Measurements from ENCODE around the gene TWIST1. TPM values are rescaled to one million over a fixed set of nuclear protein-coding genes. Genes with fewer than 3 reads are reported as not detected.

The TWIST1 gene
- total and polyA plus RNA-seq, 8 donors: 0.20 to 0.67 (median 0.38) TPM; not detected in 1

DNA sequence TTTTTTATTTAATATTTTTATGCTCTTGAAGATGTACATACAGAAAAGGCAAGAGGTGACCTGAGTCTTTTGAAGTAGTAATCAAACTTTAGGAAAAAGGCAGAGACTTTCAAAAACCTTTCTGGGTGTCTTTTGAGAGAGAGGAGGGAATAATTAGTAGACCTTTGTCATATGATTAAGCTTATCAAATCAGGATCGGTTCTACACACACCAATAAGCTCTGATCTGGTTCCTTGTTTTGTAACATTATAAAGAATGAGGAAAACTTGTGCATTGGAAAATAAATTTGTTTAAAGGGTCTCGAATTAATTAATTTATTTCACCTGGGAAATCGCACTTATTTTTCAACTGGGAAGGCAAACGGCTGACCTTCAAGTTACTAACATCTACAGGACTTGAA lies 11.9 kb downstream of the TWIST1 start:
- Histone ChIP-seq H3K9me3 (no peaks in the 10 kb centered on the region), H3K4me3 (no peak overlapping the region), H3K27ac (no peak overlapping the region), H3K4me1 (peaks cover 5 to 14% of the 10 kb centered on the region in 2 donors), H3K36me3 (no peaks in the 10 kb centered on the region), H3K27me3 (peaks cover 73 to 100% of the 10 kb centered on the region in 2 donors)
- DNase-seq: no peak
- no peak for ATAC-seq
- intact Hi-C loops (cut with DNase I): no loop called here
- TF ChIP-seq, protein P1, sequence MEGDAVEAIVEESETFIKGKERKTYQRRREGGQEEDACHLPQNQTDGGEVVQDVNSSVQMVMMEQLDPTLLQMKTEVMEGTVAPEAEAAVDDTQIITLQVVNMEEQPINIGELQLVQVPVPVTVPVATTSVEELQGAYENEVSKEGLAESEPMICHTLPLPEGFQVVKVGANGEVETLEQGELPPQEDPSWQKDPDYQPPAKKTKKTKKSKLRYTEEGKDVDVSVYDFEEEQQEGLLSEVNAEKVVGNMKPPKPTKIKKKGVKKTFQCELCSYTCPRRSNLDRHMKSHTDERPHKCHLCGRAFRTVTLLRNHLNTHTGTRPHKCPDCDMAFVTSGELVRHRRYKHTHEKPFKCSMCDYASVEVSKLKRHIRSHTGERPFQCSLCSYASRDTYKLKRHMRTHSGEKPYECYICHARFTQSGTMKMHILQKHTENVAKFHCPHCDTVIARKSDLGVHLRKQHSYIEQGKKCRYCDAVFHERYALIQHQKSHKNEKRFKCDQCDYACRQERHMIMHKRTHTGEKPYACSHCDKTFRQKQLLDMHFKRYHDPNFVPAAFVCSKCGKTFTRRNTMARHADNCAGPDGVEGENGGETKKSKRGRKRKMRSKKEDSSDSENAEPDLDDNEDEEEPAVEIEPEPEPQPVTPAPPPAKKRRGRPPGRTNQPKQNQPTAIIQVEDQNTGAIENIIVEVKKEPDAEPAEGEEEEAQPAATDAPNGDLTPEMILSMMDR (IDR thresholded peaks at IDR 0.05): no peak

GRCh38 chr7:19104811-19105210 lies 12.6 kb downstream of the TWIST1 start:
- Histone ChIP-seq H3K9me3 (no peaks in the 10 kb centered on the region), H3K27me3 (peaks cover 67 to 99% of the 10 kb centered on the region in 2 donors), H3K4me3 (no peak overlapping the region), H3K4me1 (peaks cover 5 to 14% of the 10 kb centered on the region in 2 donors), H3K36me3 (no peaks in the 10 kb centered on the region), H3K27ac (no peak overlapping the region)
- intact Hi-C loops (cut with DNase I): no loop called here
- ATAC-seq: no peak
- no peak for DNase-seq
- TF ChIP-seq, protein P1 (IDR thresholded peaks at IDR 0.05): no peak

- intact Hi-C loops (cut with DNase I): no loop called here
- ATAC-seq: no peak
- H3K9me3 ChIP-seq: no peaks in the 10 kb centered on the region
- H3K27me3 ChIP-seq: peaks cover 50 to 85% of the 10 kb centered on the region in 2 donors
- no peak overlapping the region for H3K27ac ChIP-seq
- H3K36me3 ChIP-seq: no peaks in the 10 kb centered on the region
- no peak for DNase-seq
- peaks cover 5 to 14% of the 10 kb centered on the region in 2 donors for H3K4me1 ChIP-seq
- TF ChIP-seq, protein P1 (IDR thresholded peaks at IDR 0.05): no peak
- H3K4me3 ChIP-seq: no peak overlapping the region
These were observed 14.6 kb downstream of the TWIST1 start for GRCh38 chr7:19102884-19103283.

GRCh38 chr7:19101909-19102308 lies 15.5 kb downstream of the TWIST1 start:
- Histone ChIP-seq H3K9me3 (no peaks in the 10 kb centered on the region), H3K27me3 (peaks cover 40 to 80% of the 10 kb centered on the region in 2 donors), H3K27ac (no peak overlapping the region), H3K4me1 (peaks cover 0 to 7% of the 10 kb centered on the region in 2 donors), H3K4me3 (no peak overlapping the region), H3K36me3 (no peaks in the 10 kb centered on the region)
- intact Hi-C loops (cut with DNase I): no loop called here
- TF ChIP-seq, protein P1 (IDR thresholded peaks at IDR 0.05): no peak
- DNase-seq: no peak
- no peak for ATAC-seq

- Histone ChIP-seq H3K36me3 (no peaks in the 10 kb centered on the region), H3K27me3 (peaks cover 35 to 80% of the 10 kb centered on the region in 2 donors), H3K9me3 (no peaks in the 10 kb centered on the region), H3K27ac (no peak overlapping the region), H3K4me1 (peaks cover 0 to 4% of the 10 kb centered on the region in 2 donors), H3K4me3 (no peak overlapping the region)
- TF ChIP-seq, protein P1 (IDR thresholded peaks at IDR 0.05): no peak
- DNase-seq (no peak), ATAC-seq (no peak)
- intact Hi-C loops (cut with DNase I): no loop called here
These were observed 16.0 kb downstream of the TWIST1 start for GRCh38 chr7:19101472-19101871.
